Vagina (tissue), 2 donors: ENCODE data around the gene NELFB. TPM values are rescaled to one million over a fixed set of nuclear protein-coding genes. Genes with fewer than 3 reads are reported as not detected.

Source experiments
- DNase-seq, 2 donors: peaks; one replicate each; pipeline ENCODE4 v3.0.0-alpha.2; 2017; ENCODE audit errors: extremely low spot score in 2 of 2
- H3K27ac ChIP-seq: fragments of 200-600 bp; sonication (generic); one replicate; pipeline ENCODE4 v1.5.1; 2019
- H3K27me3 ChIP-seq: fragments of 200-600 bp; sonication (generic); one replicate; pipeline ENCODE4 v1.5.1; 2019
- H3K36me3 ChIP-seq, 2 donors: fragments of 200-600 bp; sonication (generic); one replicate each; pipeline ENCODE4 v1.5.1; 2017 to 2019
- H3K4me1 ChIP-seq: fragments of 200-600 bp; sonication (generic); one replicate; pipeline ENCODE4 v1.5.1; 2019
- H3K4me3 ChIP-seq, 2 donors: fragments of 200-600 bp; sonication (generic); 1 replicate in 1 of 2; 2 replicates in 1 of 2; pipeline ENCODE4 v1.5.1; 2016 to 2019
- H3K9me3 ChIP-seq: fragments of 200-600 bp; sonication (generic); one replicate; pipeline ENCODE4 v1.5.1; 2019
- POLR2A ChIP-seq, 2 donors: fragments of 450-650 bp; IDR thresholded peaks; one replicate each; pipeline ENCODE4 v1.6.1; 2017; ENCODE audit warnings: antibody characterized with exemption in 2 of 2, mild to moderate bottlenecking in 2 of 2, moderate library complexity in 2 of 2
- POLR2AphosphoS5 ChIP-seq, 2 donors: sonication (generic); formaldehyde crosslinking; IDR thresholded peaks; one replicate each; pipeline ENCODE4 v1.9.0; 2017; ENCODE audit warnings: antibody characterized with exemption in 2 of 2, mild to moderate bottlenecking in 2 of 2, low read depth in 1 of 2; ENCODE audit not compliant: insufficient read depth in 1 of 2
- intact Hi-C: fragments of 100-400 bp; cut with DNase I; formaldehyde crosslinking; loops from one replicate; pipeline ENCODE4 v1.15.1; 2023
- total RNA-seq: library from RNA; depleted of rRNA; stranded (reverse); fragments of >200 nt; gene quantifications from one replicate; pipeline ENCODE4 v1.2.3, GENCODE V29; 2016
- TF ChIP-seq, protein P1 (sequence below), 3 experiments: fragments of 450-650 bp in 2 of 3; fragments of 200-600 bp in 1 of 3; sonication (generic) in 1 of 3; IDR thresholded peaks; one replicate each; pipeline ENCODE4 v1.5.1; 2017 to 2019; ENCODE audit warnings: antibody characterized with exemption in 3 of 3, mild to moderate bottlenecking in 2 of 3, moderate library complexity in 2 of 3

Gene NELFB
- total RNA-seq, 1 donor from 2014 or later: 44.0 TPM

DNA sequence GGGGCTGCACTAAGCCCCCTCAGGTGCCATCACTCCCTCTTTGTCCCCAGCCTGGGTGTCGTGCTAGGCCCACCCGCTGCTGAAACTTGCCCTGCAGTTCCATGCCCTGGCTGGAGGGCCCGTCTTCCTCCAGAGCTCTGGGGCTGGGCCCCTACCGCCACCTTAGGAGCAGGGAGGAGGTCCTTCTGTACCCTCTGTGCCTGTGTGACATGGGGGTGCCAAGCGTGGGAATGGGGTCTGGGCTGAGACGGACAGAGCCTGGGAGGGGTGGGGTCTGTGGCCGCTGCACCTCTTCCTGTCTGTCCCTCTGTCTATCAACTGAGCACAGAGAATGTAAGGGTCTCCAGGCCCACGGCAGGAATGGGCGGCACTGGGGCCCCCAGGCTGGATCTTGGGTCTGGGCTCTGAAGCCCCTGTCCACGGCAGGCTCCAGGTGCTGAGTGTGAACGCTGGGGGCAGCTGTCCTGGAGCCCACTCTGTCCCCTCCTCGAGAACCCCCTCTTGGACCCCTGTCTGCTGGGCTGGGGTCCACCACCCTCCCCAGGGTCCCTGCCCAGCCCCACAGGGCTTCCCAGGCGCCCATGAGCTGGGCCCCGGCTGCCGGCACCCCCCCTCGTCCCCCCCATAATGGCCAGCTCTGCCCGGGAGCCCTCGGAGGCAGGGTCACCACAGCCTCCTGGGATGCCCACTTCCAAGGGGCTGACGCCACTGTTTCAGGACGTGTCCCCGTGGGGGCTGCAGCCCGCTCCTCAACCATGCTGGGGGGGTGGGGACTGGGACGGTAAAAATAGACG is 62.8 kb downstream of the NELFB start:
- Histone ChIP-seq H3K9me3 (no peaks in the 10 kb centered on the region), H3K27ac (peak overlapping the region; percentile 54), H3K27me3 (no peaks in the 10 kb centered on the region), H3K4me3 (no peak overlapping the region), H3K4me1 (peaks cover 37% of the 10 kb centered on the region), H3K36me3 (no peaks in the 10 kb centered on the region)
- TF ChIP-seq, protein P1, sequence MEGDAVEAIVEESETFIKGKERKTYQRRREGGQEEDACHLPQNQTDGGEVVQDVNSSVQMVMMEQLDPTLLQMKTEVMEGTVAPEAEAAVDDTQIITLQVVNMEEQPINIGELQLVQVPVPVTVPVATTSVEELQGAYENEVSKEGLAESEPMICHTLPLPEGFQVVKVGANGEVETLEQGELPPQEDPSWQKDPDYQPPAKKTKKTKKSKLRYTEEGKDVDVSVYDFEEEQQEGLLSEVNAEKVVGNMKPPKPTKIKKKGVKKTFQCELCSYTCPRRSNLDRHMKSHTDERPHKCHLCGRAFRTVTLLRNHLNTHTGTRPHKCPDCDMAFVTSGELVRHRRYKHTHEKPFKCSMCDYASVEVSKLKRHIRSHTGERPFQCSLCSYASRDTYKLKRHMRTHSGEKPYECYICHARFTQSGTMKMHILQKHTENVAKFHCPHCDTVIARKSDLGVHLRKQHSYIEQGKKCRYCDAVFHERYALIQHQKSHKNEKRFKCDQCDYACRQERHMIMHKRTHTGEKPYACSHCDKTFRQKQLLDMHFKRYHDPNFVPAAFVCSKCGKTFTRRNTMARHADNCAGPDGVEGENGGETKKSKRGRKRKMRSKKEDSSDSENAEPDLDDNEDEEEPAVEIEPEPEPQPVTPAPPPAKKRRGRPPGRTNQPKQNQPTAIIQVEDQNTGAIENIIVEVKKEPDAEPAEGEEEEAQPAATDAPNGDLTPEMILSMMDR (IDR thresholded peaks at IDR 0.05): no peak
- TF ChIP-seq POLR2A (IDR thresholded peaks at IDR 0.05) (no peak), POLR2AphosphoS5 (IDR thresholded peaks at IDR 0.05; ENCODE audit: insufficient read depth in 1 of 2, low read depth in 1 of 2) (no peak)
- DNase-seq: no peak
- intact Hi-C loops: no loop called here

DNA sequence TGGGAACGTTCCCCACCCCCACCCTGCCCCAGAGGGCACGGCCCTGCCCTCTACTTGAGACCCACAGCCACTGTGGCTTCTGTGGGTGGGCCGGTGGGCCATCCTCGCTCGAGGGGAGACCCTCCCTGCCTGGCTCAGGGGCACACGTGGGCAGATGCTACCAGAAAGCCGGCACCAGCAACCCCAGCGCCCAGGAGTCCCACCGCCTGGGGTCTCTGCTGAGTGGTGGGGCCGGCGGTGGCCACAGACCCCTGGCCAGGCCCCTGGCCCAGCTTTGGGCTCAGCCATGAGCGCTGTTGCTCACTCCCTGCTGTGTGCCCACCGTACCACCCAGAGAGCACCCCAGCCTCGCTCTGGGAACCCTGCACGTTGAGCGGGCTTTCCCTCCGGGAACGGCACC is 63.5 kb downstream of the NELFB start:
- H3K4me1 ChIP-seq: peaks cover 30% of the 10 kb centered on the region
- DNase-seq: no peak

DNA sequence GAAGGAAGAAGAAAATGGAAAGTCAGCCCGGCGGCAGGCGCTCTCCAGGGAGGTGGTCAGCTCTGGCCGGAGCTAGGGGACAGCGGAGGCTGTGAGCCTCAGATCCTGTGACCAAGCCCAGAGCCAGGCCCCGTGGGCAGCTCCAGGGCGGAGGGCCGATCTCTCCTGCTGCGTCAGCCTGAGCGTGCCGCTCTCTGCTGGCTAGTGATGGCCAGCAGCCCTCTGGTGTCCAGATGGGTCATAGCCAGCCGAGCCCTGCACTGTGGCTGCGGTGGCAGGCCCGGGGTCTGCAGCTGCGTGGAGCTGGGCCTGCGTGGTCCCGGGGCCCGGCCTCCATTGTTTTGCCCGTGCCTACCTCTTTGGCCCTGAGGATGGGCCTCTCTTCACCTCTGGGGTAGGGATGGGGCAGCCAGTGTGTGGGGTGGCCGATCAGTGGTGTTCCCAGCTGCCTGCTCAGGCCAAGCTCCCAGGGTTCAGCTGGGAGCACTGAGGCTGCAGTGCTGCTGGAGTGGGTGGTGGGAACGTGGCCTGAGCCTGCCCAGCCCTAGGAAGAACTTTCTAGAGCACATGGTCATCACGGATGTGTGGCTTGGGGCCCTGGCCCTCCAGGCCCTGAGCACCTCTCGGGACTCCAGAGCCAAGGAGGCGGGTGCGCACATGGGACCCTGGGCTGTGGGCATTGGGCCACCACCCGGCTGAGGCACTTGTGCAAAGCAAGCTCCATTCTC is 64.0 kb downstream of the NELFB start:
- no peak for DNase-seq
- H3K4me3 ChIP-seq: no peak overlapping the region

More for the DNA sequence above, 63.5 kb downstream of the NELFB start:
- Histone ChIP-seq H3K36me3 (no peaks in the 10 kb centered on the region), H3K27me3 (no peaks in the 10 kb centered on the region), H3K9me3 (no peaks in the 10 kb centered on the region), H3K27ac (peak overlapping the region; percentile 54), H3K4me3 (no peak overlapping the region)
- intact Hi-C loops: no loop called here
- TF ChIP-seq POLR2A (IDR thresholded peaks at IDR 0.05) (no peak), POLR2AphosphoS5 (IDR thresholded peaks at IDR 0.05; ENCODE audit: insufficient read depth in 1 of 2, low read depth in 1 of 2) (no peak)
- TF ChIP-seq, protein P1 (IDR thresholded peaks at IDR 0.05): no peak

DNA sequence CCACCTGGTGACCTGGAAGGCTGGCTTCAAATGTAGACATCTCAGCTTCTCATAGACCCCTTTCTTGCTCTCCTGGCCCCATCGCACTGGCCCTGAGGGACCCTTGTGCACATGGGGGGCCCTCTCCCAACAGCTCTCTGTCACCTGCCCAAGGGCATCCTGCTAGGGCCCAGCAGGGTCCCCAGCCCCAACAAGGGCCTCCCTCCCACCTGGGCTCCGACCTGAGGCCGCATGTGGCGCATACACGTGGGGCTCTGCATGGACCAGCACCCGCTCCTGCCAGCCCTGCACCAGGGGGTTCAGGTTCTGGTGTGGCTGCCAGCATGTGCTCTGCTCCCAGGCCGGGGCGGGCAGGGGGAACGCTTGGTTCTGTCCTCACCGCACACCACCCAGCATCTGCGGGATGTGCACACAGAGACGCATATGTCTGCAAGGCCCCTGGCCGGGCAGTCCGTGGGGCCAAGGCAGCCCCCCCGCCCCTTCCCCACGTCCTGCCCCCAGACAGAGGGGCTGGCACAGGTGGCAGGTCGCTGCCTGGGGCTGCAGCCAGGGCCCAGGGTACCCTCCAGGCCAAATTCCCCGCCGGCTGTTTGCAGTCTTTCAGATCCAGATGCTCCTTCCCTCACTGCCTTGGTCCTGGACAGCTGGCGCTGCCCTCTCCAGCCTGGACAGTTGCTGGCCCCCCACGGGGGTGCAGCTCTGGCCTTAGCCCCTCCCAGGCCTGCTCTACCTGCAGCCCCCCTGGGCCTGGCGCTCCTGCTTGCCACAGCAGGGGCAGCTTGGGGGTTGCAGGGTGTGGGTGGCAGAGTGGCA is 64.8 kb downstream of the NELFB start:
- Histone ChIP-seq H3K9me3 (no peaks in the 10 kb centered on the region), H3K4me3 (no peak overlapping the region), H3K27ac (no peak overlapping the region), H3K4me1 (peaks cover 17% of the 10 kb centered on the region), H3K36me3 (no peaks in the 10 kb centered on the region), H3K27me3 (no peaks in the 10 kb centered on the region)
- TF ChIP-seq, protein P1 (IDR thresholded peaks at IDR 0.05): no peak
- no peak for TF ChIP-seq POLR2AphosphoS5 (IDR thresholded peaks at IDR 0.05; ENCODE audit: insufficient read depth in 1 of 2, low read depth in 1 of 2)
- no peak for TF ChIP-seq POLR2A (IDR thresholded peaks at IDR 0.05)
- DNase-seq: no peak
- intact Hi-C loops: no loop called here

More for the DNA sequence above, 64.0 kb downstream of the NELFB start:
- TF ChIP-seq, protein P1 (IDR thresholded peaks at IDR 0.05): no peak
- TF ChIP-seq POLR2A (IDR thresholded peaks at IDR 0.05) (no peak), POLR2AphosphoS5 (IDR thresholded peaks at IDR 0.05; ENCODE audit: insufficient read depth in 1 of 2, low read depth in 1 of 2) (no peak)
- Histone ChIP-seq H3K27ac (peak overlapping the region; percentile 54), H3K36me3 (no peaks in the 10 kb centered on the region), H3K27me3 (no peaks in the 10 kb centered on the region), H3K9me3 (no peaks in the 10 kb centered on the region), H3K4me1 (peaks cover 24% of the 10 kb centered on the region)
- intact Hi-C loops: no loop called here
